Ishikawa (cell line): ENCODE results near the gene SMKR1.

Experiments used
- CEBPB ChIP-seq: IDR thresholded peaks from 2 replicates; pipeline ENCODE4 v1.6.1; 2012
- CREB1 ChIP-seq: IDR thresholded peaks from 2 replicates; pipeline ENCODE4 v1.6.1; 2012; ENCODE audit warnings: low read depth
- EGR1 ChIP-seq: IDR thresholded peaks from 2 replicates; pipeline ENCODE4 v1.6.1; 2012
- EP300 ChIP-seq: IDR thresholded peaks from 2 replicates; pipeline ENCODE4 v1.6.1; 2012; ENCODE audit warnings: borderline replicate concordance
- FOXM1 ChIP-seq: IDR thresholded peaks from 2 replicates; pipeline ENCODE4 v1.6.1; 2012; ENCODE audit warnings: low read depth, borderline replicate concordance
- MAX ChIP-seq: IDR thresholded peaks from 2 replicates; pipeline ENCODE4 v1.6.1; 2012
- NFIC ChIP-seq: IDR thresholded peaks from 2 replicates; pipeline ENCODE4 v1.6.1; 2012
- RAD21 ChIP-seq: IDR thresholded peaks from 2 replicates; pipeline ENCODE4 v1.6.1; 2012; ENCODE audit warnings: low read depth
- REST ChIP-seq: IDR thresholded peaks from 2 replicates; pipeline ENCODE4 v1.6.1; 2012; ENCODE audit warnings: low read depth, mild to moderate bottlenecking
- TAF1 ChIP-seq: IDR thresholded peaks from 2 replicates; pipeline ENCODE4 v1.6.1; 2012; ENCODE audit warnings: low read depth, mild to moderate bottlenecking
- TCF12 ChIP-seq: IDR thresholded peaks from 2 replicates; pipeline ENCODE4 v1.6.1; 2012; ENCODE audit warnings: low read depth
- TEAD4 ChIP-seq: IDR thresholded peaks from 2 replicates; pipeline ENCODE4 v1.6.1; 2012
- USF1 ChIP-seq: IDR thresholded peaks from 2 replicates; pipeline ENCODE4 v1.6.1; 2012
- YY1 ChIP-seq: IDR thresholded peaks from 2 replicates; pipeline ENCODE4 v1.6.1; 2012; ENCODE audit warnings: low read depth
- ZBTB7A ChIP-seq: IDR thresholded peaks from 2 replicates; pipeline ENCODE4 v1.6.1; 2012; ENCODE audit warnings: low read depth

Gene SMKR1

DNA sequence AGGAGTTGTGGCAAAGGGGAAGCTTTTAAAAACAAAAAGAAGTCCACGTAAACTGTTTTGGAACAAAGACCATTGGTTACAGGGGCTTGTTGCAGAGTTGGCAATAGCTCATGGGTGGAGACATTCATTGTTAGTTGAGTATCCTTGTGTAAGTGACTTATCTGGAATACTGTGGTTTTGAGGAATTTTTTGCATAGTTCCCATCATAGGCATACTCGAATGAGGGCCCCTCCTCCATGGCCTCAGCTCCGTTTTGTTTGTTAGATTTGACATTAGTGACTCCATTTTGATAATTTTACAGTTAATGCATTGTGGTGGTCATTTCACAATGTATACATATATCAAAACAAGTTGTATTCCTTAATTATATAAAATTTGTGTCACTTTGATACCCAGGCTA lies 12.8 kb upstream of the SMKR1 start:
- TF ChIP-seq EP300 (no peak), USF1 (no peak), REST (no peak), TEAD4 (no peak), RAD21 (no peak), TCF12 (no peak), EGR1 (no peak), ZBTB7A (no peak), TAF1 (no peak), MAX (no peak), NFIC (no peak), CEBPB (no peak), FOXM1 (no peak), YY1 (no peak), CREB1 (no peak)

DNA sequence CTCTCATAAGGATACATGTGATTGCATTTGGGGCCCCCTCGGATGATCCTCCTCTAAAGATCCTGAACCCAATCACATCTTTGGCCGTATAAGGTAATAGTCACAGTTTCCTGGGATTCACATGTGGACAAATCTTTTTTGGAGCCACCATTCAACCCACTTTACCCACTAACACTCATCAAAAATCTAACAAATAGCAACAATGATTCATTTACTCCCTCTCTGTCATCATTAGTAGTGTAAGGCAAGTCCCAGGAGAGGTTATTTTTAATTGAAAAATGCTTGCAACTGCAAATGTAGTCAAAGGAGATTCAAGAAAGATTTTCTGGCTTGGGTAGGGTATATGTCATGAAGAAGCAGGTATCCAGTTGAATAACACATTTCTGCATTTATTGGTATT lies 9.9 kb upstream of the SMKR1 start:
- TF ChIP-seq TEAD4, result no peak
- TF ChIP-seq EP300, result no peak
- TF ChIP-seq MAX, result no peak
- no peak for TF ChIP-seq TCF12
- TF ChIP-seq REST, result no peak
- no peak for TF ChIP-seq YY1
- TF ChIP-seq FOXM1, result no peak
- no peak for TF ChIP-seq USF1
- no peak for TF ChIP-seq RAD21
- no peak for TF ChIP-seq CREB1
- no peak for TF ChIP-seq EGR1
- TF ChIP-seq TAF1, result no peak
- no peak for TF ChIP-seq ZBTB7A
- TF ChIP-seq NFIC, result no peak
- no peak for TF ChIP-seq CEBPB

DNA sequence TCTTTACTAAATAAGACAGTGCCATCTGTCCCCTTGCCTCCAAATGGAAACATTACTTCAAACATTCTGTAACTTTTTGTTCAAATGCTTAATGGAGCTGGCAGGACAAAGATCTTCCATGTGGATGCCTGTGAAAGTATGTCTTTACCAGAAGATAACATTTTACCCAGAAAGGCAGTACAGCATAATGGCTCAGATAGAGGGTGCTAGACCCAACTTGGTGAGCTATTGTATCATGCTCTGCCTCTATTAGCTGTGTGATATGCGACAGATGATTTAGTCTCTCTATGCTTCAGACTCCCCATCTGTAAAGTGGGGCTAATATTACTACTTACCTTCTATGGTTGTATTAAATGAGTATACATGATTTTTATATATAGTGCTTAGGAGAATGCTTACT lies 8.8 kb upstream of the SMKR1 start:
- TF ChIP-seq CEBPB, result no peak
- no peak for TF ChIP-seq NFIC
- no peak for TF ChIP-seq USF1
- TF ChIP-seq TAF1, result no peak
- TF ChIP-seq CREB1, result no peak
- no peak for TF ChIP-seq MAX
- no peak for TF ChIP-seq EGR1
- TF ChIP-seq FOXM1, result no peak
- TF ChIP-seq YY1, result no peak
- no peak for TF ChIP-seq RAD21
- no peak for TF ChIP-seq TCF12
- TF ChIP-seq REST, result no peak
- TF ChIP-seq EP300, result no peak
- no peak for TF ChIP-seq ZBTB7A
- TF ChIP-seq TEAD4, result no peak

DNA sequence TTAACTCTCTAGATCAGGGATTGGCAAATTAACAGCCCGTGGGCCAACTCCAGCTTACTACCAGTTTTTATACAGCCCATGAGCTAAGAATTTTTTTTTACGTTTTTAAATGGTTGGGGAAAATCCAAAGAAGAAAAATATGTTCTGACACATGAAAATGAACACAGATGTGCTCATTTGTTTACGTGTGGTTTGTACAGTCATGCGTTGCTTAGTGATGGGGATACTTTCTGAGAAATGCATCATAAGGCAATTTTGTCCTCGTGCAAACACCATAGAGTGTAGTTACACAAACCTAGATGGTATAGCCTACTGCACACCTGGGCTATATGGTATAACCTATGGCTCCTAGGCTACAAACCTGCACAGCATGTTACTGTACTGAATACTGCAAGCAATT lies 8.3 kb upstream of the SMKR1 start:
- TF ChIP-seq EP300 (no peak), CEBPB (no peak), MAX (no peak)
